Neural progenitor cell (in vitro differentiated cells): ENCODE measurements around the gene ASTE1. TPM values are rescaled to one million over a fixed set of nuclear protein-coding genes. Genes with fewer than 3 reads are reported as not detected.

Experiments
- DNase-seq: peaks from one replicate; pipeline ENCODE4 v3.0.0-alpha.2; 2016; ENCODE audit warnings: low spot score
- H2AFZ ChIP-seq: fragments of 200-600 bp; sonication (generic); replicated peaks from 2 replicates; pipeline ENCODE4 v1.6.1; 2016; ENCODE audit warnings: antibody characterized with exemption
- H3F3A ChIP-seq: fragments of 200-600 bp; sonication (generic); 2 replicates; pipeline ENCODE4 v1.6.1; 2016; ENCODE audit warnings: antibody characterized with exemption, low read depth
- H3K27ac ChIP-seq: fragments of 200-600 bp; sonication (generic); 2 replicates; pipeline ENCODE4 v1.5.1; 2016; ENCODE audit warnings: mild to moderate bottlenecking
- H3K27me3 ChIP-seq: fragments of 200-600 bp; sonication (generic); 2 replicates; pipeline ENCODE4 v1.6.1; 2016; ENCODE audit warnings: mild to moderate bottlenecking, moderate library complexity
- H3K36me3 ChIP-seq: fragments of 200-600 bp; sonication (generic); 2 replicates; pipeline ENCODE4 v1.5.1; 2016
- H3K4me1 ChIP-seq: fragments of 200-600 bp; sonication (generic); 2 replicates; pipeline ENCODE4 v1.6.1; 2016; ENCODE audit warnings: mixed run types
- H3K4me2 ChIP-seq: fragments of 200-600 bp; sonication (generic); 2 replicates; pipeline ENCODE4 v1.6.1; 2016
- H3K4me3 ChIP-seq: fragments of 200-600 bp; sonication (generic); 2 replicates; pipeline ENCODE4 v1.5.1; 2016
- H3K79me2 ChIP-seq: fragments of 200-600 bp; sonication (generic); 2 replicates; pipeline ENCODE4 v1.6.1; 2016; ENCODE audit warnings: low read depth
- H3K9ac ChIP-seq: fragments of 200-600 bp; sonication (generic); 2 replicates; pipeline ENCODE4 v1.6.1; 2016
- H3K9me3 ChIP-seq: fragments of 200-600 bp; sonication (generic); 2 replicates; pipeline ENCODE4 v1.5.1; 2016; ENCODE audit warnings: low read depth
- H4K20me1 ChIP-seq: fragments of 200-600 bp; sonication (generic); 2 replicates; pipeline ENCODE4 v1.6.1; 2016; ENCODE audit warnings: low read depth
- H3K27ac Mint-ChIP-seq: 3 replicates; pipeline ENCODE4 v1.8.0; 2021; ENCODE audit warnings: mixed read lengths
- H3K27me3 Mint-ChIP-seq: 2 replicates; pipeline ENCODE4 v1.8.0; 2022; ENCODE audit warnings: low read depth, mild to moderate bottlenecking, inconsistent platforms, moderate library complexity, mixed read lengths; ENCODE audit not compliant: insufficient read depth
- H3K36me3 Mint-ChIP-seq: 3 replicates; pipeline ENCODE4 v1.8.0; 2021; ENCODE audit warnings: mixed read lengths
- H3K4me1 Mint-ChIP-seq: 3 replicates; pipeline ENCODE4 v1.8.0; 2021; ENCODE audit warnings: mixed read lengths
- H3K4me3 Mint-ChIP-seq: 3 replicates; pipeline ENCODE4 v1.8.0; 2021; ENCODE audit warnings: mild to moderate bottlenecking, moderate library complexity, mixed read lengths
- H3K9me3 Mint-ChIP-seq: 3 replicates; pipeline ENCODE4 v1.8.0; 2020; ENCODE audit warnings: mixed read lengths
- EZH2 ChIP-seq: fragments of 200-600 bp; sonication (generic); IDR thresholded peaks from 2 replicates; pipeline ENCODE4 v1.6.1; 2017; ENCODE audit warnings: antibody characterized with exemption, mild to moderate bottlenecking, moderate library complexity
- EZH2phosphoT487 ChIP-seq: fragments of 200-600 bp; sonication (generic); IDR thresholded peaks from 2 replicates; pipeline ENCODE4 v1.6.1; 2017; ENCODE audit warnings: antibody characterized with exemption
- total RNA-seq: library from RNA; depleted of rRNA; stranded (reverse); fragments of >200 nt; gene quantifications from 2 replicates; pipeline ENCODE4 v1.2.3, GENCODE V29; 2015; ENCODE audit warnings: low replicate concordance
- TF ChIP-seq, protein P1 (sequence below): fragments of 200-600 bp; sonication (generic); IDR thresholded peaks from 2 replicates; pipeline ENCODE4 v1.5.1; 2017; ENCODE audit warnings: antibody characterized with exemption, mild to moderate bottlenecking

ASTE1 gene
- total RNA-seq, 1 donor from 2014 or later = 3.1 TPM

- TF ChIP-seq, protein P1, sequence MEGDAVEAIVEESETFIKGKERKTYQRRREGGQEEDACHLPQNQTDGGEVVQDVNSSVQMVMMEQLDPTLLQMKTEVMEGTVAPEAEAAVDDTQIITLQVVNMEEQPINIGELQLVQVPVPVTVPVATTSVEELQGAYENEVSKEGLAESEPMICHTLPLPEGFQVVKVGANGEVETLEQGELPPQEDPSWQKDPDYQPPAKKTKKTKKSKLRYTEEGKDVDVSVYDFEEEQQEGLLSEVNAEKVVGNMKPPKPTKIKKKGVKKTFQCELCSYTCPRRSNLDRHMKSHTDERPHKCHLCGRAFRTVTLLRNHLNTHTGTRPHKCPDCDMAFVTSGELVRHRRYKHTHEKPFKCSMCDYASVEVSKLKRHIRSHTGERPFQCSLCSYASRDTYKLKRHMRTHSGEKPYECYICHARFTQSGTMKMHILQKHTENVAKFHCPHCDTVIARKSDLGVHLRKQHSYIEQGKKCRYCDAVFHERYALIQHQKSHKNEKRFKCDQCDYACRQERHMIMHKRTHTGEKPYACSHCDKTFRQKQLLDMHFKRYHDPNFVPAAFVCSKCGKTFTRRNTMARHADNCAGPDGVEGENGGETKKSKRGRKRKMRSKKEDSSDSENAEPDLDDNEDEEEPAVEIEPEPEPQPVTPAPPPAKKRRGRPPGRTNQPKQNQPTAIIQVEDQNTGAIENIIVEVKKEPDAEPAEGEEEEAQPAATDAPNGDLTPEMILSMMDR = no peak
- TF ChIP-seq EZH2 (no peak), EZH2phosphoT487 (no peak)
- H3K9me3 Mint-ChIP-seq = no peaks in the 10 kb centered on the region
- DNase-seq = no peak
- Histone ChIP-seq H3K36me3 (no peaks in the 10 kb centered on the region), H2AFZ (peak overlapping the region; percentile 30), H3K9ac (no peak overlapping the region), H3F3A (no peaks in the 10 kb centered on the region), H3K4me1 (no peaks in the 10 kb centered on the region), H3K4me2 (no peak overlapping the region), H3K9me3 (no peaks in the 10 kb centered on the region), H3K79me2 (no peaks in the 10 kb centered on the region), H3K27me3 (no peaks in the 10 kb centered on the region), H3K27ac (no peak overlapping the region), H4K20me1 (no peaks in the 10 kb centered on the region), H3K4me3 (no peak overlapping the region)
- no peak overlapping the region for H3K27ac Mint-ChIP-seq
- peaks cover 3% of the 10 kb centered on the region for H3K27me3 Mint-ChIP-seq
- H3K4me3 Mint-ChIP-seq = no peak overlapping the region
- H3K36me3 Mint-ChIP-seq = no peaks in the 10 kb centered on the region
- H3K4me1 Mint-ChIP-seq = peaks cover 28% of the 10 kb centered on the region
These were observed 45.5 kb upstream of the ASTE1 start for GRCh38 chr3:131072099-131072559.

DNA sequence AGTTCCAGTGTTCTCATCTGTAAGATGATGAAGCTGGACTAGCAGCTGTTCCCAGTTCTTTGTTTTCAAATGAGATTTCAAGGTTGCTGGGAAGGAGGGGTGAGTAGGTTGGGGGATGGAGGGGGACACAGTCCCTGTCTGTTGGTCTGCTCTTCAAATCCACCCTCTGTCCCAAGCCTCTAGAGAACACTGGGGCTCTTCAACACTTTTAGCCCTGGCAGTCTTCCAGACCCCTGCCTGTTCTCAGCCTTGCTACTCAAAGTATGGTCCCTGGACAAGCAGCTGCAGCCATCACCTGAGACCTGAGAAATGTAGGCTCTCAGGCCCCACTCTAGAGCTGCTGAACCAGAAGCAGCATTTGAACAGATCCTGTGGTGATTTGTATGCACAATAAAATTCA is 41.4 kb upstream of the ASTE1 start:
- Histone ChIP-seq H3K9me3 (no peaks in the 10 kb centered on the region), H3K4me1 (no peaks in the 10 kb centered on the region), H4K20me1 (no peaks in the 10 kb centered on the region), H3K4me2 (no peak overlapping the region), H2AFZ (no peak overlapping the region), H3K27ac (no peak overlapping the region), H3K9ac (no peak overlapping the region), H3K27me3 (no peaks in the 10 kb centered on the region), H3K79me2 (no peaks in the 10 kb centered on the region), H3K36me3 (no peaks in the 10 kb centered on the region), H3K4me3 (no peak overlapping the region), H3F3A (no peaks in the 10 kb centered on the region)
- Mint-ChIP-seq H3K36me3 (no peaks in the 10 kb centered on the region), H3K9me3 (no peaks in the 10 kb centered on the region), H3K4me3 (no peak overlapping the region), H3K27ac (no peak overlapping the region), H3K4me1 (peaks cover 16% of the 10 kb centered on the region), H3K27me3 (no peaks in the 10 kb centered on the region)
- TF ChIP-seq EZH2phosphoT487 (no peak), EZH2 (no peak)
- TF ChIP-seq, protein P1 = no peak
- no peak for DNase-seq

DNA sequence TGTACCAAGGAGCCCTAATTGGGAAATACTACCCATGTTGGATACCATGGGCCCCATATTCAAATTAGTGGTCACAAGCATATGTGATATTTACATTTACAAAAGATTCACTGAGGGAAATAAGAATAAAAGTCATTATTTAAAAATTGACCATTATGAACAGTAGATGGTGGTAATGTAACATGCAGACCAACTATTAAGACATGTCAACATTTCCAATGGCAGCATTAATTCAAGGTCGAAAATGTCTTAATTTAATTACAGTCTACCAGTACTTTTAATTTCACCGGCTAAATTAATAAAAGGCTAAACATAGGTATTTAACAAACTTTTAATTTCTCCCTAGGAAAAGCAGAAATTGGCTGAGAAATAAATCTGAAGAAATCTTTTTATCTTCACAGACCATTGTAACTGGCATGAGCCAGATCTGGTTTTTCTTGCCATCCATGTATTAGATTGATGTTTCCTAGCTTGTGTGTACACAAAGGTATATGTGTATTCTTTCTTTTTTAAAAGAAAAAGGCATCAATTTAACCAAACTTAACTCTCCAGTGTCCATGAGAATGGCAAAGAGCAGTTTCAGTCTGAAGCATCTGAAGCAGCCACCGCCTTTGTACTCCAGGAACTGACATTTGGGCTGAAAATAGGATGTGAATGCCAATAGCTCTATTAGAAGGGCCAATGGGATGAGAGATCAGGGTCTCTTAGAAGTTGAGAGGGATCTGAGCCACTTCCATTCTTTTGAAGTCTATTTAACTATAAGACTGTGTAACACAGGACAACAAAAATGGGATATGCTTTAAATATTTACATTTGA is 26.6 kb upstream of the ASTE1 start:
- H3K27ac ChIP-seq = no peak overlapping the region
- TF ChIP-seq, protein P1 = peak; percentile 32
- no peak for TF ChIP-seq EZH2phosphoT487
- H3F3A ChIP-seq = peaks cover 3% of the 10 kb centered on the region
- no peaks in the 10 kb centered on the region for H3K79me2 ChIP-seq
- H3K27me3 Mint-ChIP-seq = no peaks in the 10 kb centered on the region
- H3K27me3 ChIP-seq = no peaks in the 10 kb centered on the region
- H3K36me3 ChIP-seq = no peaks in the 10 kb centered on the region
- no peak overlapping the region for H3K27ac Mint-ChIP-seq
- H3K9ac ChIP-seq = no peak overlapping the region
- peaks cover 3% of the 10 kb centered on the region for H3K36me3 Mint-ChIP-seq
- H3K4me3 ChIP-seq = no peak overlapping the region
- H2AFZ ChIP-seq = no peak overlapping the region
- H4K20me1 ChIP-seq = no peaks in the 10 kb centered on the region
- no peak overlapping the region for H3K4me3 Mint-ChIP-seq
- H3K9me3 Mint-ChIP-seq = no peaks in the 10 kb centered on the region
- H3K4me2 ChIP-seq = no peak overlapping the region
- H3K4me1 Mint-ChIP-seq = peaks cover 26% of the 10 kb centered on the region
- peaks cover 8% of the 10 kb centered on the region for H3K4me1 ChIP-seq
- DNase-seq = no peak
- no peaks in the 10 kb centered on the region for H3K9me3 ChIP-seq
